HG02870 (cell line): ENCODE measurements around the gene PSMG4.

Source experiments
- ATAC-seq: cut with Tn5 transposase; IDR thresholded peaks from one replicate; pipeline ENCODE4 v1.9.1; 2021; ENCODE audit warnings: mild to moderate bottlenecking, moderate library complexity; ENCODE audit not compliant: unreplicated experiment

PSMG4 gene

DNA sequence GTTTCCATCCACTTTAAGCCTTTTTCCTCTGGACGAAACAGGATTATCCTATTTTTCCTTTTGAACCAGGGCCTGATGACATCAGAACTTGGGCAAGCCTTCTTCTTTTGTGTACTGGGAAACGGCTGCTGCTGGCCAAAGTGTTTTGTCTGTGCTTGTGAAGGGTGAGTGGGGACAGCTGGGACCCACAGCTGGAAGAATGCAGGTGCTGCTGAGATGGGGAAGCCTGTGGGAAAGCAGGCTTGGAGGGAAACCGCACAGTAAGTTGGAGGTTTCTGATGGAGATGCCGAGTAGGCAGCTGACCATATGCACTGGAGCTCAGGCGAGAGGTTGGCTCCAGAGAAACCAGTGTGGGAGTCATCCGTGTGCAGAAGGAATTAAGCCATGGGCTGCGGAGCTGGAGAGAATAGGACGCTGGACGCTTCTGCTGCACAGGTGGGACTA is 8.5 kb upstream of the PSMG4 start:
- ATAC-seq: no peak

DNA sequence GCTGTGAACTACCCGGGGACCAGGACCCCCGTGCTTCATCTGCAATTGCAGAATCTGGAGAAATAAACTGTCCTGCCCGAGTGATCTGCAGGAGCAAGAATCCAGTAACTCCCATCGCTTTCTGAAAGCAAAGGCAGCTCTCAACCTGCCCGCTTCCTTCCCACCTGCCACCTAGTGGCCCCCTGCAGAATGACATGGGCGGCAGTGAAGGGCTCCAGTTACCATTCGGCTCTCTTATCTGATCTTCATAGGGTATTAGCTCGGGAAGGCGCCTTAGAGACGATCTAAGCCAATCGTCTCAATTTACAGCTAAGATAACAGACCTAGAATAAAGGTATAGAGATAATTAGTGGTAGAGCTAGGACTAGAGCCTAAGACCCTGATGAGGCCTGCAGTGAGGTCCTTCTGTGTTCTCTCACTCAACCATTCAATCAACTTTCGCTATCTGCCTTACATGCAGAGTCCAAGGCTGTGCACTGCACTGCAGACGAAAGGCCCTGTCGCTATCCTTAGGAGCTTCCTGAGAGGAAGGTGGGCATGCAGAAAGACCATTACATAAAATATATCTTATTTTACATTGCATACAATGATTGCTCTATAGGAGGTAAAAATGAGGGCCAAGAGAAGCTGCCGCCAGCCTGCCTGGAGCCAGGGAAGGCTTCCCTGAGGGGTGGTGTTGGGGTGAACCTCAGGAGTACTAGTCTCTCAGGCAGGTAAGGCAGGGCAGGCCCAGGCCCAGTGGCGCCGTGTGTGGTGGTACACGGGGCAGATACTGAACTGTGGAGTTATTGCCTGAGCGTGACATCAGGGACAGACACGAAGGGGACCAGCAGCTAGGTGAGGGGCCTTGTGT is 7.1 kb upstream of the PSMG4 start:
- no peak for ATAC-seq

DNA sequence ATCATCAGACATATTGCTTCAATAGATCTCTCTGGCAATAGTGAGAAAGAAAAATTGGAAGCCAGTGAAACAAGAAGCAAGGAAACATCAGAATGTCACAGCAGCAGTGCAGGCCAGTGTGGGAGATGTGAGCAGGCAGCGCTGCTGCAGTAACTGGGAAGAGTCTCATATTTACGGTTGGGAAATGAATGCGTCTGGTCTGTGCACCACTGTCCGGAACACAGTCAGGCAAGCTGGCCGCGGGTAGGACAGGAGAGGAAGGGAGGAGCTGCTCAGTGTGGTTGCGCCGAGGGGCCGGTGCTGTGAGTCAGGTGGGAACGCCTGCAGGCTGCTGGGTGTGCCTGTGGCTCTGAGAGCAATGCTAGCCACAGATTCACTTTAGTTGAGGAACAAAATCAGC is 6.4 kb upstream of the PSMG4 start:
- no peak for ATAC-seq

DNA sequence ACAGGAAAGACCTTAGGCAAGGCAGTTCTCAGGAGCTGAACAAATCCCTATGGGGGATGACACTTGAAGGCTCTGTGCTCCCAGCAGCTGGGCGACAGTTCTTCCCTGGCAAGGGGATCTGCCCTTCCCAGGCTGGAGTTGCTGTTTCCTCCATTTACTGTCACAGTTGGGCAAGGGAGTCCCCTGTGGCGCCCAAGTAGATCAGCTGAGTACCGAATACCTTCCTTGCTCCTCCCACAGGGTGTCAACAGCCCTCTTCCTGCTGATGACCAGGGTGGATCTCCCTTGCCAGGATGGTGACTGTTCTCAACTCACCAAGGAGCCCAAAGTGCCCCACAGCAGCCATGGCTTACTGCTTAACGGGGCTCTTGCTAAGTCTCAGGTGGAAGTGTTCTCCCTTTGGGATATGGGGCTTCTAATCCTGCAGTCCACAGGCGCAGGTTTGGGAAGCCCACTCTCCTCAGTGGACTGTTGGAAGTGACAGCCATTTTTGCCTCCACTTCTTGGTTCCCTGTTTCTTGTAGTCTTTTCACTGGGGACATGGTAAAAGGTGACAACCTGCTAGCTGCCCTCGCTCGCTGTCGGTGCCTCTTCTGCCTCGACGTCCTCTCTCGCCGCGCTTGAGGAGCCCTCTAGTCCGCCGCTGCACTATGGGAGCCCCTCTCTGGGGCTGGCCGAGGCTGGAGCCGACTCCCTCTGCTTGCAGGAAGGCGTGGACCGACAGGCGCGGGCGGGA is 5.7 kb upstream of the PSMG4 start:
- no peak for ATAC-seq

DNA sequence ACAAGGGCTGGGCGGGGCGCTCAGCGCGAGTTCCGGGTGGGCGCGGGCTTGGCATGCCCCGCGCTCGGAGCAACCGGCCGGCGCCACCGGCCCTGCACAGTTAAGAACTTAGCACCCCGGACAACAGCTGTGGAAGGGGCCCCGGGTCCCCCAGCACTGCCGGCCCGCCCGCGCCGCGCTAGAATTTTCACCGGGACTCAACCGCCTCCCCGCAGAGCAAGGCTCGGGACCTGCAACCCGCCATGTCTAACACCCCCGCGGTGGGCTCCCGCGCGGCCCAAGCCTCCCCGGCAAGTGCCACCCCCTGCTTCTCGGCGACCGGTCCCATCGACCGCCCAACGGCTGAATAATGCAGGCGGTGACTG is 5.2 kb upstream of the PSMG4 start:
- ATAC-seq: no peak

DNA sequence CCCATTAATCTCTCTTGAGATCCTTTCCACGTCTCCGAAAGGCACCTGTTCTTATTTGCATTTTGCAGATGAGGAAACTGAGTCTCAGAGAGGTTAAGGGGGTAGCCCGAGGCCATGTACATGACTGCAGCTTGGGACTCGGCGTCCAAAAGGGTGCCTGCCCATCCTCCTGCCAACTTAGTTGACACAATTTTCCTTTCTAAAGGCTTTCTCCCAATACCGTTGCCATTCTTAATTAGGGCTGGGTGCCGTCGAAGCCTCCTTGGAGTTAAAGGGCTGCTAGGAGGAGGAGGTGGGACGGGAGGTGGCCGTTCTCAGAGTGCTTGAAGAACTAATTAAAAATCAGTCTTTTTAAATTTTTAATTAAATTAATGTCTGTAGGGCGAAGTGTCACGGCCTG is 546 bp upstream of the PSMG4 start:
- ATAC-seq: no peak

DNA sequence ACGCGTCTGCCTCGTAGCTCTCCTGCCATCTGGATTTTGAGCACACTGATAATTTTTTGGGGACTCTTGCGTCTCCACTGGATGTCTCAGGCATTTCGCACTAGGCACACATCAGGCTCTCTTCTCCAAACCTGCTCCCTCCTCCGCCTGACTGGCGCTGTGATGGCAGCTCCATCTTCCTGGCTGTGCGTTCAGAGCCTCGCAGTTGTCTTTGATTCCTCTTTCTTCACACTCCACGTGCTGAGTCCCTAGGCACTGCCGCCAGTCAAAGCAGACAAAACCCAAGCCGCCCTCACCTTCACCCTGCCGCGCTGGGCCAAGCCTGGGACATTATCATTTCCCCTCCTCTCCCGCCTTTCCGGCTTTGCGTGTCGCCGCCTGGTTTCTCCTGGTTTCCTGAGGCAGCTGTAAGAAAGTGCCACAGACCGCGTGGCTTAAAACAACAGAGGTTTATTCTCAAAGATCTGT is 778 bp downstream of the PSMG4 start:
- peak; percentile 22 for ATAC-seq

DNA sequence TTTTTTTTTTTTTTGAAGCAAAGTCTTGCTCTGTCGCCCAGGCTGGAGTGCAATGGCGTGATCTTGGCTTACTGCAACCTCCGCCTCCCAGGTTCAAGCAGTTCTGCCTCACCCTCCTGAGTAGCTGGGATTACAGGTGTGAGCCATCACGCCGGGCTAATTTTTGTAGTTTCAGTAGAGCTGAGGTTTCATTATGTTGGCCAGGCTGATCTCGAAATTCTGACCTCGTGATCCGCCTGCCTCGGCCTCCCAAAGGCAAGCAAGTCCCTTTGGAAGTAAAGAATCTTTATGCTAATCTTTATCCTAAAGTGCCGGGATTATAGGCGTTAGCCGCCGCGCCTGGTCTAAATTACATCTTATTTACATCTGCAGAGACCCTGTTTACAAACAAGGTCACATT is 1.5 kb downstream of the PSMG4 start:
- no peak for ATAC-seq

DNA sequence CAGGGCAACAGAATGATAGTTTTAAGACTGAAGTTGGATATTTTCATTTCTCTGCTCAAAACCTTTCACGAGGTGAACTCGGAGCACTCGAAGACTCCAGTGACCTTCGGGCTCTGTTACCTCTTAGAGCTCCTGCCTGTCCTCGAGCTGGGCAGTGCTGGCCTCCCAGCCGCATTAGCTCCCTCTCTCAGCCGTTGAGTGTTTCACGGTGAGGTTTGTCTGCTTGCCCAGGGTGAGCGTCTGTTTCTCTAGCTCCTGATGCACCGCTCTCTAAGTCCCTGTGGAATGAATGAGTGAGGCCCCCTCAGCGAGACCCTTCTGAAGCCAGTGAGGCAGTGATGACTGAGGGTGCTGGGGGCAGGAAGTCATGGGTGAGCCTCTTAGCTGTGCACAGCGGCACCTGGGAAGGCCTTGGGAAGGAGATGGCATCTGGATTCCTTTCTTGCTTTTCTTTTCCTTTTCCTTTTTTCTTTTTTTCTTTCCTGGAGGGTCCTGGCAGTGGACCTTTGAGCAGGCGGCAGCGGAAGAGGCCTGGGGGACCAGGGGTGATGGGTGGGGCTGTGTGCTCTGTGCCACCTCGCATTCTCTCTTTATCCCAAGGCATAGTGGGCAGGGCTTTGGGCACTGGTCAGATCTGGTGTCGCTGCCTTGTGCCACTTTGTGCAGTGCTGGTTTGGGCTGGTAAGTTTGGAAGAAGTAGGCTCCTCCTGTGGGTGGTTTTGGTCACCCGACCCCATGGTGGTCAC is 2.2 kb downstream of the PSMG4 start:
- no peak for ATAC-seq

DNA sequence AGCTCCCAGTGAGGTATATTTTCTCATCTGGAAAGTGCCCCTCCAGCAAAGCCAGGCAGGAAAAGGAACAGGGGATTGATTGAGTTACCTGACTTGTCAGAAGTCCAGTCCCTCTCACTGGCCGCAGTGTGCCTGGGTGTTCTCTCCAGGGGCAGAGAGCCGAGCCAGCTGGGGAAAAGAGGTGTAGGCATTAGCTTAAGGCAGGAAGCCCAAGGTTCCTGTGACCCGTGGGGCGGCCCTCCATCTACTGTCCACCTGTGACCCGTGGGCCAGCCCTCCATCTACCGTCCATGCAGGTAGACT is 2.7 kb downstream of the PSMG4 start:
- no peak for ATAC-seq

DNA sequence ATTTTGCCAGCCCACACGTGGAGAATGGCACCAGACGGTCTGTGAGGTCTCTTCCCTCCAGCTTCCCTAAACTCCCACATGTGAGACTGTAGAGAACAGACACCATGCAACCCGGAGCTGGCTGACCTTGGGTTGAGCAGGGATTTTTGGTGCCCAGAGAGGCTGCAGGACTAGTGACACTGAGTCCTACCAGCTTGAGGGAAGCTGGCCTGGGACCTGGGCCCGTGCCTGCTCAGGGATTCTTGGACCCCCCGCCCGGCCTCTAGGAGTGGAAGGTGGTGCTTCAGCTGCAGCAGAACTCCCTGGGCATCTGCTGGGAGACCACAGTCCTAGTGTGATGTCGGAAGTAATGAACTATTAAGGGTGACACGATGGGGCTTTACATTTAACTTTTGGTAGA is 3.2 kb downstream of the PSMG4 start:
- ATAC-seq: no peak

DNA sequence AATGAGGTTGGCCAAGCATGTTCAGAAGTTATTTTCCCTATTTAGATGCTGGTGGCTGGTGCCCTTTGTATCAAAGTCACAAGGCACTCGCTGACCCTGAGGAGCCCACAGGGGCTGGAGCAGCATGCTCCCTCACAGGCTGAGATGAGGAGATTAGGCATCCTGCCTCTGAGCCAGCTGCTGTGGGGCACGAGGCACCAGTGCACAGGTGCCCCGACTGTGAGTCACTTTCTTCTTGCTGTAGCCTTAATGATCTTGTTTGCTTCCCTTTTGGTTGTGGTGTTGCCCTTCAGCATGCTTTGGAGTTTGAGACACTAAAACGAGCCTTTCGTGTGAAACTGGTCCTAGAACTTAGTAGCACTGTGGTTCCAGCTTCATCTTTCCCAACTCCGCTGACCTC is 4.3 kb downstream of the PSMG4 start:
- ATAC-seq: no peak

DNA sequence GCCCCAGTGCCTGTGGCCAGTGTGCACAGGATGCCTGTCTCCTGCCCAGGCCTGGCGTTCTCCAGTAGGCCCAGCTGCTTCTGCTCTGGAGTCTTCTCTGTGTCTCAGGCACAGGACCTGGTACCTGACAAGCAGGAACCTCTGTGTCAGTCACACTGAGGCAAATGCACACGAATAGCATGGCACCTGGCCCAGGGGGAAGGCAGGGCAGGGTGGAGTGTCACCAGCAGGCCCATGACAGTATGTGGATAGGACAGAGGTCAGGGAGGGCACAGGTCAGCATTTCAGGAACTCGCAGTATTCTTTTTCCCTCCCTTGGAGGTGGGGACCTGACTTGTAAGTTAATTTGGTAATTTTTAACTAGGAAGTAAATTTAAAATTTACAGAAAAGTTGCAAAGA is 5.6 kb downstream of the PSMG4 start:
- ATAC-seq: no peak

DNA sequence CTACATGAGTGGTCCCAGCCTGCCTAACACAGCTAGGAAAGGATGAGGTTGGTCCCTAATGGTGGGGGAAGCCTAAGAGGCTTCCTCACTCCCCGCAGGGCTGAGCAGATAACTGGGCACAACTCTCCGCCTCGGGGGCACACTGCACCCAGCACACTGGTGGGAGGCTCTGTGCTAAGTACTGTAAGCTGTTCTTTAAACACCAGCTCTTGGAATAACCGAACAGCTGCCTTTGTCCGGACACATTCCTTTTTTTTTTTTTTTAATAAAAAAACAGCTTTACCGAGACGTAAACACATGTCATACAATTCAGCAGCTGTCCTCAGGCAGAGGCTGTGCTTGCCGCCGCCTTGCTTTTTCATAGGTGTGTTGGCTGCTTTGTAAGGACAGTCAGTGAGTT is 6.9 kb downstream of the PSMG4 start:
- no peak for ATAC-seq

DNA sequence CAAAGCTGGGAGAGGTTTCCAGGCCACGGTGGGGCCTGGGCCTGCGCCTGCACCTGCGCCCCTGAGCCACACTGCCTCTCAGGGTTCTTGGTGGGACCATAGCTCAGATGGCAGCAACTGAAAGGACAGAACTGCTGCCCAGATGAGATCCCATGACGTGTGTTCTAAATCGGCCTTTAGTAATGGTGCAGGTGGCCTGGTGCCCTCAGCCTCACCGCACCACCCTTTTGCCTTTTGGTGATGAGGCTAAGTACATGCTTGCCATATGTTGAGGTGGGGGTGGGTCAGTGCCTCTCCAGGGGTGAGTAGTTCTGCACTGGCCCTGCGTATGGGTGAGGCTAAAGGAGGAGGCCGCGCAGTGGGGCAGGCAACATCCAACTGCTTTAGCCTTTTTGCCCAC is 7.4 kb downstream of the PSMG4 start:
- no peak for ATAC-seq

DNA sequence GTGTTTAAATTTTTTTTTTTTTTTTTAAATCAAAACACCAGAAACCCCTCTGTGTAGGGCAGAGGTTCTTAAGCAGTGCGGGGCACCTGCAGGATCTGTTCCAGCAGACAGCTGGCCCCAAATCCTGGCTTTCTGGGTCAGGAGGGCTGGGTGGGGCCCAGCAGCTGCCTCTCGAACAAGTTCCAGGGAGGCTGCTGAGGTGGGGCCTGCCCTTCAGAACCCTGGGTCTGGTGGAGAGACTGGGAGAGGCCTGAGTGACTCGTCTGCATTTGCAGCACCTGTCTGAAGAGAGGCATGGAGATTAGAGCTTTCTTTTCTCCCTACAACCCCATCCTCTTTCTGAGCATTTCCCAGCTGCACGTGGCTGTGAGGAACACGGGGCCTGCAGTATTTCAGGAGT is 8.4 kb downstream of the PSMG4 start:
- ATAC-seq: no peak

DNA sequence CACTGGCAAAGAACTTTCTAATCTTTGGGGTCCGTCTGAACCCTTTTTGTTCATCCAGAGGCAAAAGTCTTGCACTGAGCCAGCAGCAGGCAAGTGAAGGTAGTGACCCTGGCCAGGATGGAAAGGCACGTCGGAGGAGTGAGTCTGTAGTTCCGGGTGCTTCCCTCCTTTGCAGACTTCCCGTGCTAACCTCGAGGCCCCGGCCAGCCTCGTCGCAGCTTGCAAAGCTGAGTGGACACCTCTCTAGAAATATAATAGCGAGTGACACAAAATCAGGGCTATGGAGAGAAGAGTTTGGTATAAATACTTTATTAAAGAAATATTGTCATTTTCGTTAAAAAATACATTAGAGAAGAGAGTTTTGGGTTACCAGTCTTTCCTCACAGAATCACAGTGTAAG is 9.9 kb downstream of the PSMG4 start:
- ATAC-seq: no peak

DNA sequence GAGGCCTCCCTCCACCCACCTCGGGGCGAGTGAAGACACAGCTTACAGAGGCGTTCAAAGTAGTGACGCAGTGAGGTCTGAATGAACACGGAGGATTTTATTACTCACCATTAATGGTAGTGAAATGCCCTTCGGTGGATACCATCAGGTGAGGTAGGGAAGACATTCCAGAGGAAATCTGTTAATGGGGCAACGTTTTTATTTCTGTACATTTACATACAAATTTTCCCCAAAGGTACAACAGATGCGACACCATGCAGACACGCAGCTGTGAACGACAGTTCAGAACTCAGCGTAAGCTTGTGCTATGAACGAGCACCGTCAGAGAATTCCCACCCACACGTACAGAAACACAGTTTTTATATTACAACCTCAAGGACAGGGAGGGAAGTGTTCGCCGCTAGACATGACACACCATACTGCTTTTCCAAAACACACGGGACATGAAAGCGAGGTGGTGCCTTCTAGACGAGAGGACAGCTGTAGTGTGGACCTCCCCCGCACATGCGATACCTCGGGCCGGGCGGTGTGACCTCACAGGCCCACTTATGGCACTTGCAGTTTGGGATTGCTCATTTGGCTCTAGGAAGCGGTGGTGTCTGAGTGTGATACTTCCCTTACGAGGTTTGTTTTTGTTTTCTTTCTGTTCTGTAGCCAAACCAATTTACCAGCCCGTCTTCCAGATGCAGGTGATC is 10.7 kb downstream of the PSMG4 start:
- no peak for ATAC-seq

DNA sequence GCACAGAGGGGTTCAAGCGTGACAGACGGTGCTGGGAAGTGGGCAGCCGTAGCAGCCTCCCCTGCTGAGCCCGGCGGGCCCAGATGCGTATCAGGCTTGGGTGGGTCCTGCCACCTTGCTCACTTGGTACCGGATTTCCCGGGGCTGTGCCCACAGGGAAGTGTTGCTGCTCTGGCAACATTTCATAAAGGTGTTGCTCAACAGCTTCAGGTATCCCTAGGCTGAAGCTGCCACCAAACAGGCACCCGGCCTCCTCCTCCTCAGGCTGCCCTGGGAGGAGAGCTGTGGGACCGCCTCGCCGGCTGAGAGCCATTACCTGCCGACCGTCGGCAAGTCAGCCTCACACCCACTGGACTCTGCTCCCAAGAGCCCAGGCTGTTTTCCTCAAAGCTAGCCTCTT is 11.5 kb downstream of the PSMG4 start:
- ATAC-seq: no peak

DNA sequence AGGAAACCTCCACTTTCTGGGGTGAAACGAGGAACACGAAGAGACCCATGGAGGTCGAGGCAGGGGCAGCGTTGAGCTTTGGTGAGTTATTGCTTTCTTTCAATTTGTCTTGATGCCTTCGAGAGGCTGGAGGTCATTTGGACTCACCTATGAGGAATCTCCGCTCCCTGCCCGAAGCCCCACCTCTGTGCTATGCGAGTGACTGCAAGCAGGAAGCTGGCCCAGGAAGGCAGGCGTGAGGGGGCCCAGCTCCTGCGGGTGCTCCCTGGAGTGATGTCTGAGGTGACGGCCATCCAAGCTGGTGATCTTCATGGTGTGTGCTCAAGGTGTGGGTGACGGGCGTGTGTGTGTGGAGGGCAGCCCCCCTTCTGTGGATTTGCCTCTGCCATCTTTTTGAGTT is 13.0 kb downstream of the PSMG4 start:
- no peak for ATAC-seq

DNA sequence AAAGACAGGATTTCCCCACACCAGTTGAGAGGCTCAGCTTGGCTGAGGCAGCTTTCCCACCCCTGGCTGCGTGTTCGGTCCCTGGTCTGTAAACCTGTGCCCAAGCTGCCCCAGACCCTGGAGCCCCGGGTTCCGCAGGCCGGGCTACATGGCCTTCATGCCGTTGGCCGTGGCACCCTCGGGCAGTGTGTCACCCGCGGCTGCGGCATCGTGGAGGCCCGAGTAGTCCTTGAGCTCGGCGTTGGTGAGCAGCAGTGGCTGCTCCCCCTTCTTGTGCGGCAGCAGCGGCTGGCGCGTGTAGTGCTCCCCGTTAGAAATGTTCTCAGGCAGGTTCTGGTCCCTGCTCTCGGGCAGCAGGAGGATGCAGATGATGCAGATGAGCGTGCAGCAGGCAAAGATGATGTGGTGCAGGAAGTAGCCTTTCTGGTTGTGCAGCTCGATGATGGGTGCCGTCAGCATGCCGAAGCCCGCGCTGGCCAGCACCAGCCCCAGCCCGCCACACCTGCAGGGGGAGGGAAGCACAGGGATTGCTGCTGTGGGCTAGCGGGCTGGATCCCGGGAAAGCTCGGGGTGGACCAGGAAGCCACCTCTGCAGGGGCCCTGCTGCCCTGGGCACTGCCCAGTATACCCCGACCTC is 14.3 kb downstream of the PSMG4 start:
- ATAC-seq: no peak
